IMR-90 (cell line): ENCODE data around the gene DEPDC5. TPM values are rescaled to one million over a fixed set of nuclear protein-coding genes. Genes with fewer than 3 reads are reported as not detected.

Source experiments
- ATAC-seq: fragments of 200-7000 bp; cut with Tn5 transposase; 2 replicates; pipeline ENCODE4 v1.9.1; 2020; ENCODE audit warnings: low read depth, mild to moderate bottlenecking, moderate library complexity
- BruUV-seq: library from RNA; stranded (reverse); fragments of 400-500 nt; replicated peaks from 2 replicates; lab custom pipeline; 2021; lab: Mats Ljungman, UMichigan
- CTCF ChIA-PET: fragments of 300-600 bp; formaldehyde crosslinking; extraction: SDS; loops from one replicate; lab custom pipeline; 2021; ENCODE audit warnings: antibody characterized with exemption; lab: Yijun Ruan, JAX
- POLR2A ChIA-PET: fragments of 300-600 bp; sonication (Branson Sonifier 250); formaldehyde crosslinking; loops from one replicate; lab custom pipeline; 2022; ENCODE audit warnings: antibody characterized with exemption; ENCODE audit not compliant: unreplicated experiment; lab: Charles Lee
- DNase-seq: peaks from one replicate; pipeline ENCODE4 v3.0.0; 2013
- H2AFZ ChIP-seq: replicated peaks from 2 replicates; pipeline ENCODE3; 2013; ENCODE audit warnings: low read length, mild to moderate bottlenecking; ENCODE audit not compliant: poor library complexity
- H2AK5ac ChIP-seq: 2 replicates; pipeline ENCODE4 v1.6.1; 2013; ENCODE audit warnings: low read depth, low read length, inconsistent platforms
- H2AK9ac ChIP-seq: replicated peaks from 2 replicates; pipeline ENCODE3; 2013; ENCODE audit warnings: mild to moderate bottlenecking, low read depth, low read length, moderate library complexity; ENCODE audit not compliant: poor library complexity
- H2BK120ac ChIP-seq: 2 replicates; pipeline ENCODE4 v1.6.1; 2013; ENCODE audit warnings: low read depth, low read length, inconsistent platforms
- H2BK15ac ChIP-seq: 3 replicates; pipeline ENCODE4 v1.6.1; 2013; ENCODE audit warnings: low read depth, low read length, inconsistent platforms
- H2BK20ac ChIP-seq: 2 replicates; pipeline ENCODE4 v1.6.1; 2013; ENCODE audit warnings: low read depth, mild to moderate bottlenecking, inconsistent platforms, low read length, moderate library complexity
- H2BK5ac ChIP-seq: 2 replicates; pipeline ENCODE4 v1.6.1; 2013; ENCODE audit warnings: mild to moderate bottlenecking, low read depth, low read length, inconsistent platforms; ENCODE audit not compliant: poor library complexity, severe bottlenecking
- H3K14ac ChIP-seq: replicated peaks from 2 replicates; pipeline ENCODE4 v1.6.1; 2013; ENCODE audit warnings: low read depth, low read length, inconsistent platforms
- H3K18ac ChIP-seq: 2 replicates; pipeline ENCODE4 v1.6.1; 2013; ENCODE audit warnings: low read depth, low read length, control low read depth
- H3K23ac ChIP-seq: 2 replicates; pipeline ENCODE4 v1.6.1; 2013; ENCODE audit warnings: low read depth, low read length, inconsistent platforms
- H3K27ac ChIP-seq: 2 replicates; pipeline ENCODE4 v1.5.1; 2013; ENCODE audit warnings: mild to moderate bottlenecking, control low read depth, low read length; ENCODE audit not compliant: insufficient read depth
- H3K27me3 ChIP-seq: 2 replicates; pipeline ENCODE4 v1.6.1; 2013; ENCODE audit warnings: low read length; ENCODE audit not compliant: control insufficient read depth, insufficient read depth
- H3K36me3 ChIP-seq: 2 replicates; pipeline ENCODE4 v1.6.1; 2013; ENCODE audit warnings: low read length, mixed read lengths; ENCODE audit not compliant: control insufficient read depth, insufficient read depth
- H3K4ac ChIP-seq: 2 replicates; pipeline ENCODE4 v1.6.1; 2013; ENCODE audit warnings: low read depth, low read length, inconsistent platforms
- H3K4me1 ChIP-seq: 2 replicates; pipeline ENCODE4 v1.6.1; 2013; ENCODE audit warnings: low read length, mixed read lengths; ENCODE audit not compliant: control insufficient read depth, insufficient read depth
- H3K4me2 ChIP-seq: 2 replicates; pipeline ENCODE4 v1.6.1; 2013; ENCODE audit warnings: low read depth, mild to moderate bottlenecking, control low read depth, low read length, moderate library complexity
- H3K4me3 ChIP-seq: 2 replicates; pipeline ENCODE4 v1.5.1; 2013; ENCODE audit warnings: low read depth, mild to moderate bottlenecking, control low read depth, low read length, moderate library complexity; ENCODE audit not compliant: insufficient read depth
- H3K56ac ChIP-seq: 2 replicates; pipeline ENCODE4 v1.6.1; 2013; ENCODE audit warnings: low read length, inconsistent platforms; ENCODE audit not compliant: insufficient read depth; ENCODE audit errors: extremely low read depth
- H3K79me1 ChIP-seq, 2 experiments: 2 replicates each; pipeline ENCODE4 v1.6.1; 2013; ENCODE audit warnings: low read length in 2 of 2, inconsistent platforms in 1 of 2, low read depth in 1 of 2
- H3K9ac ChIP-seq: 2 replicates; pipeline ENCODE4 v1.6.1; 2013; ENCODE audit warnings: low read depth, low read length, control low read depth
- H3K9me1 ChIP-seq: 2 replicates; pipeline ENCODE4 v1.6.1; 2013; ENCODE audit warnings: low read length, inconsistent platforms; ENCODE audit not compliant: insufficient read depth
- H3K9me3 ChIP-seq: 2 replicates; pipeline ENCODE4 v1.6.1; 2013; ENCODE audit warnings: low read length; ENCODE audit not compliant: control insufficient read depth, insufficient read depth
- H4K20me1 ChIP-seq: 2 replicates; pipeline ENCODE4 v1.6.1; 2013; ENCODE audit warnings: low read length, inconsistent platforms; ENCODE audit not compliant: insufficient read depth
- H4K5ac ChIP-seq: 2 replicates; pipeline ENCODE4 v1.6.1; 2013; ENCODE audit warnings: mild to moderate bottlenecking, low read depth, low read length, control low read depth
- H4K8ac ChIP-seq, 2 experiments: 2 replicates each; pipeline ENCODE4 v1.6.1; 2013; ENCODE audit warnings: low read depth in 2 of 2, low read length in 2 of 2, control low read depth in 1 of 2, inconsistent platforms in 1 of 2
- H4K91ac ChIP-seq: 2 replicates; pipeline ENCODE4 v1.6.1; 2013; ENCODE audit warnings: low read depth, low read length, inconsistent platforms; ENCODE audit not compliant: insufficient read depth
- BHLHE40 ChIP-seq: fragments of 150-350 bp; IDR thresholded peaks from 2 replicates; pipeline ENCODE4 v1.6.1; 2016; ENCODE audit warnings: mild to moderate bottlenecking, low read depth, low read length
- CEBPB ChIP-seq: IDR thresholded peaks from 2 replicates; pipeline ENCODE4 v1.6.1; 2012; ENCODE audit warnings: low read depth, low read length, improper control_type of control experiment
- CHD1 ChIP-seq: IDR thresholded peaks from 2 replicates; pipeline ENCODE4 v1.6.1; 2012; ENCODE audit warnings: low read depth, low read length, improper control_type of control experiment
- FOS ChIP-seq: fragments of 150-350 bp; IDR thresholded peaks from 2 replicates; pipeline ENCODE4 v1.6.1; 2016; ENCODE audit warnings: low read depth, low read length
- MAFK ChIP-seq: IDR thresholded peaks from 2 replicates; pipeline ENCODE4 v1.6.1; 2012; ENCODE audit warnings: low read depth, low read length, improper control_type of control experiment
- MAZ ChIP-seq: IDR thresholded peaks from 2 replicates; pipeline ENCODE4 v1.6.1; 2012; ENCODE audit warnings: low read depth, mild to moderate bottlenecking, low read length, improper control_type of control experiment, moderate library complexity, borderline replicate concordance
- NFE2L2 ChIP-seq: fragments of 150-350 bp; IDR thresholded peaks from 2 replicates; pipeline ENCODE4 v1.6.1; 2016; ENCODE audit warnings: low read depth, mild to moderate bottlenecking, low read length
- POLR2A ChIP-seq: IDR thresholded peaks from 2 replicates; pipeline ENCODE4 v1.6.1; 2012; ENCODE audit warnings: mild to moderate bottlenecking, low read depth, low read length
- RAD21 ChIP-seq: IDR thresholded peaks from 2 replicates; pipeline ENCODE4 v1.6.1; 2012; ENCODE audit warnings: low read length, improper control_type of control experiment
- RCOR1 ChIP-seq: IDR thresholded peaks from 2 replicates; pipeline ENCODE4 v1.6.1; 2012; ENCODE audit warnings: mild to moderate bottlenecking, low read length, improper control_type of control experiment; ENCODE audit not compliant: insufficient replicate concordance
- RFX5 ChIP-seq: IDR thresholded peaks from 2 replicates; pipeline ENCODE4 v1.8.0; 2012; ENCODE audit warnings: low read depth, mild to moderate bottlenecking, low read length, moderate library complexity
- SMC3 ChIP-seq: fragments of 150-350 bp; IDR thresholded peaks from 2 replicates; pipeline ENCODE4 v1.6.1; 2016; ENCODE audit warnings: low read depth, mild to moderate bottlenecking, antibody characterized with exemption, low read length, moderate library complexity
- WGBS, 2 experiments: methylation state at CpG; one replicate each; pipeline versions ENCODE4 v1.1.5 to v1.1.7; 2013; ENCODE audit warnings: missing lambda C conversion rate in 2 of 2; ENCODE audit not compliant: insufficient read length in 1 of 2; ENCODE audit errors: extremely low coverage in 2 of 2; 5-methylcytosine and 5-hydroxymethylcytosine counted together
- dilution Hi-C: fragments of 300-500 bp; cut with HindIII; formaldehyde crosslinking; loops from one replicate; pipeline ENCODE4 v1.14.3; 2018; ENCODE audit warnings: low sequenced_read_pairs; ENCODE audit not compliant: unreplicated experiment
- in situ Hi-C: fragments of 300-500 bp; cut with MboI; formaldehyde crosslinking; loops from 3 replicates; pipeline ENCODE4 v1.14.3; 2019; ENCODE audit warnings: low sequenced_read_pairs, inconsistent platforms, mixed read lengths
- intact Hi-C: fragments of 100-400 bp; cut with micrococcal nuclease; formaldehyde crosslinking; loops from 2 replicates; pipeline ENCODE4 v1.10.0; 2022
- polyA plus RNA-seq, 3 experiments: library from polyadenylated mRNA; depleted of rRNA; stranded (reverse); fragments of >200 nt; gene quantifications; 2 replicates each; pipeline ENCODE4 v1.2.3, GENCODE V29; 2012; ENCODE audit warnings: low replicate concordance in 1 of 3
- total RNA-seq: library from RNA; depleted of rRNA; stranded (reverse); fragments of >200 nt; gene quantifications from 2 replicates; pipeline ENCODE4 v1.2.3, GENCODE V29; 2012
- TF ChIP-seq, protein P1 (sequence below): fragments of 150-350 bp; IDR thresholded peaks from 2 replicates; pipeline ENCODE4 v1.6.1; 2017; ENCODE audit warnings: mild to moderate bottlenecking, antibody characterized with exemption, low read length, low read depth

The DEPDC5 gene
- total and polyA plus RNA-seq, 2 of the 4 experiments (the other 2 are of a cell fraction), result 6.6 to 12.9 TPM

DNA sequence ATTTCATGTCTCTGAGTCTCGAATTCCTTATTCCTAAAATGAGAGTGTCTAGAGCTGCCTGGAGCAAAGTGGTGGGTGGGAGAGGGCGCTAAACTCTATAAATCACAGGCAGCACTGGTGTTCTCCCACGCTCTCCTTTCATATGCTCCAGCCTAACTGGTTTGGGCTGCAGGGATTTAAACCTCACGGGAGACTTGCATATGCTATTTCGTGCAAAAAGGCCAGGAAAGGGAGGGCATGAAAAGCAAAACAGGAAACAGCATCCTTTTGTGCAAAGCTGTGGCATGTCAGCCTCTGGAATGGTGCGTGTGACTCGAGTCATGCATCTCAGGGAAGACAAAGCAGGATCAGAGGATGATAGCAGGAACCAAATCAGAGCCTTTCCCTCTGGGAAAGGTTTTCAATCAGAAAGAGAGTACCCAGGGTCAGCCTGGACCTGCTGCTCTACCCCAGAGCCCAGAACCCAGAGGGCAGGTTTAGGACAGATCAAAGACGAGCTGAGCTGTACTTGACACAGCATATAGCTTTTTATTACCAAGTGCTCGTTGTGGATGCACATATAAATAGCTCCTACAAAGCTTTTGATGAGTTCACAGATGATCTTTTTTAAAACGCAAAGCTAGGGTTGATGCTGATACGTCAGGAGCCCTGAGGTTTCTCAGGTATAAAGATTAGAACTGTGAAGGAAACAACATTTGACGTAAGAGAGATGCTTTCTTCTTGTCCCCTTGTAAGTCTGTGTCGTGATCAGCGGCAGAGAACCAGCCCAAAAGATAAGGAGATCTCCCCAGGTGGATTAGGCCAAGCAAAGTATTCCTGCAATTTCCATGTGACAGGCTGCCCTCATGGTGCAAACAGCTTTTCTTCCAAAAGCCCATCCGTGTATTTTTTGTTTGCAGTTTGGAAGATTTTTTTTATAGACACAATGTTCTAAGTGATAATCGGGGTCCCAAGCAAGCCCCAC, 144.3 kb downstream of the DEPDC5 start (continued):
- TF ChIP-seq, protein P1, sequence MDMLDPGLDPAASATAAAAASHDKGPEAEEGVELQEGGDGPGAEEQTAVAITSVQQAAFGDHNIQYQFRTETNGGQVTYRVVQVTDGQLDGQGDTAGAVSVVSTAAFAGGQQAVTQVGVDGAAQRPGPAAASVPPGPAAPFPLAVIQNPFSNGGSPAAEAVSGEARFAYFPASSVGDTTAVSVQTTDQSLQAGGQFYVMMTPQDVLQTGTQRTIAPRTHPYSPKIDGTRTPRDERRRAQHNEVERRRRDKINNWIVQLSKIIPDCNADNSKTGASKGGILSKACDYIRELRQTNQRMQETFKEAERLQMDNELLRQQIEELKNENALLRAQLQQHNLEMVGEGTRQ, result no peak

DNA sequence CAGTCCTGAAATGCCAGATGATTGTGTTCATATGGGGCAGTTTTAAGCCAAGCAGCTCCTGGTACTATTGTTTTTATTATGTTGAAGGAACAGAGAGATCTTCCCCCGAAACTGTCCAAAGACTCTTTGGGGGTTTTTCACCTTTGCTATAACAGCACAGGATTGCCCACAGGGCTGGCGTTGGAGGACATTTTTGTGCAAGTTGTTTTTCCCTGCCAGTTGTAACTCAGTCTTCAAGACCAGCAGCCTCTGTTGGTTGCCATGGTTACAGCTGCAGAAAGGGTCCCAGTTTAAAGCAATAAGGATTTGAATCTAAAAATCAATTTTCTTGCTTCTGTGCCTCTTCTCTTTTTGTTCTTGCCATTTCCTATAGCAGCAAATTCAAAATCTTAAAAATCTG, 145.1 kb downstream of the DEPDC5 start:
- Histone ChIP-seq H3K27ac (no peak overlapping the region), H2AFZ (no peak overlapping the region)
- no peak for TF ChIP-seq MAZ
- TF ChIP-seq CHD1, result no peak
- TF ChIP-seq NFE2L2, result no peak
- TF ChIP-seq RFX5, result no peak
- TF ChIP-seq SMC3, result no peak
- no peak for TF ChIP-seq CEBPB
- no peak for TF ChIP-seq FOS
- TF ChIP-seq RCOR1, result no peak
- no peak for TF ChIP-seq MAFK
- TF ChIP-seq, protein P1, result no peak
- no peak for TF ChIP-seq RAD21
- no peak for TF ChIP-seq BHLHE40
- TF ChIP-seq POLR2A, result no peak

More for the DNA sequence above, 145.1 kb downstream of the DEPDC5 start:
- Histone ChIP-seq H3K9ac (no peak overlapping the region), H2AK9ac (no peak overlapping the region), H3K4ac (no peak overlapping the region), H3K9me3 (no peaks in the 10 kb centered on the region), H2BK5ac (no peak overlapping the region), H4K91ac (no peak overlapping the region), H3K23ac (no peak overlapping the region), H3K27me3 (no peaks in the 10 kb centered on the region), H3K4me2 (no peak overlapping the region), H4K20me1 (no peaks in the 10 kb centered on the region), H2BK120ac (no peak overlapping the region), H3K4me3 (no peak overlapping the region), H4K8ac (no peak overlapping the region), H3K36me3 (peaks cover 4% of the 10 kb centered on the region; the same call in 1 of the 2 replicates), H2BK20ac (no peak overlapping the region), H3K14ac (no peak overlapping the region), H3K79me1 (no peaks in the 10 kb centered on the region), H2AK5ac (no peak overlapping the region), H3K4me1 (peaks cover 3% of the 10 kb centered on the region; the same call in 1 of the 2 replicates), H3K18ac (no peak overlapping the region), H3K9me1 (peaks cover 4% of the 10 kb centered on the region; the same call in 1 of the 2 replicates), H3K56ac (no peak overlapping the region), H2BK15ac (no peak overlapping the region), H4K5ac (no peak overlapping the region)
- in situ Hi-C loops (no loop called here), intact Hi-C loops (no loop called here), dilution Hi-C loops (no loop called here)
- ChIA-PET CTCF (interaction anchor here (0.7 kb wide), 1 partner anchor 55 kb away, joined by 3 read pairs; no protein-coding TSS in a partner anchor), POLR2A (no interaction called here)
- no peak for ATAC-seq
- DNase-seq, result no peak
- no TSS peak for BruUV-seq
- WGBS, 2 experiments, result no CpG with 5 or more reads among the region's 2 CpGs
